GM12873 (cell line): ENCODE data around the gene EIF4G3.

ENCODE experiments used
- CTCF ChIP-seq: IDR thresholded peaks from 2 replicates; pipeline ENCODE4 v1.5.1; 2012; ENCODE audit warnings: low read depth, mild to moderate bottlenecking, moderate library complexity, low read length, control low read depth; ENCODE audit not compliant: insufficient read depth; ENCODE audit errors: missing control alignments

EIF4G3 gene

DNA sequence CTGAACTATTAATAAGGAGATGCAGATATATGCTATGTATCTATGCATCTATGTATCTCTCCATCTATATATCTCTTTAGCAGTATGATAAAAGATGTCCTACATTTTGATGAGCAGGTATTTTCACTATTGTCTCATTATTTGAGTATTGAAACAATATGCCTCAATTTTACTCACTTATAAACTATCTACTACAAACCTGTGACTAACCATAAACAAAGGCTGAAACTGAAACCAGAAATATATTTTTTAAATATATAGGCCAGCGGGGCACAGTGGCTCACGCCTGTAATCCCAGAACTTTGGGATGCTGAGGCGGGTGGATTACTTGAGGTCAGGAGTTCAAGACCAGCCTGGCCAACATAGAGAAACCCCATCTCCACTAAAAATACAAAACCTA is 22.0 kb downstream of the EIF4G3 start:
- TF ChIP-seq CTCF, result no peak

- no peak for TF ChIP-seq CTCF
Measured at GRCh38 chr1:21153388-21153787, 23.3 kb downstream of the EIF4G3 start.

DNA sequence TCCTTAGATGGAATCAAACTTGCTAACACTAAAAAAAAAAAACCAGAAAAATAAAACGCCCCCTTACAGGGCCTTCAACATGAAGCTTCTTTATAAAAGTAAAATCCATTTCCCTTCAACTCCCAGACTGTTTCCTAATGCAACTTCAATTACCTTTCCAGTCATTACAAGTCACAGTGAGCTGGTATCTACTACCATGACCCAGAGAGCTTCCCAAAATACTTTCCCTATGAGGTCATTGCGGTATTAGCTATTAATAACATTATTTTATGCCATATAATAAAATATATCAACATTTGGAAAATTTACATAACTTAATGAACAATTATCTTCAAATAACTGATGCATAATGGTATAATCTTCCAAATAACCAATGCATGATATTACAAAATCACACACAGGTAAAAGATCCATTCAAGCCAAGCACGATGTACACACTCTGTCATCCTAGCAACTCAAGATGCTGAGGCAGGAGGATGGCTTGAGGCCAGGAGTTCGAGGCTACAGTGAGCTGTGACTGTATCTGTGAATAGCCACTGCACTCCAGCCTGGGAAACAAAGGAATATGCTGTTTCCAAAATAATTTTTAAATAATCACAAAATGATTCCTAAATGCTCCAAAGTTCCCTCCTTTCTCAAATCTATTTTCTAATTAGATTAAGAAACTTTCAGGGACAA is 24.1 kb downstream of the EIF4G3 start:
- TF ChIP-seq CTCF, result no peak

GRCh38 chr1:21149855-21150432 is 26.8 kb downstream of the EIF4G3 start:
- TF ChIP-seq CTCF, result no peak

DNA sequence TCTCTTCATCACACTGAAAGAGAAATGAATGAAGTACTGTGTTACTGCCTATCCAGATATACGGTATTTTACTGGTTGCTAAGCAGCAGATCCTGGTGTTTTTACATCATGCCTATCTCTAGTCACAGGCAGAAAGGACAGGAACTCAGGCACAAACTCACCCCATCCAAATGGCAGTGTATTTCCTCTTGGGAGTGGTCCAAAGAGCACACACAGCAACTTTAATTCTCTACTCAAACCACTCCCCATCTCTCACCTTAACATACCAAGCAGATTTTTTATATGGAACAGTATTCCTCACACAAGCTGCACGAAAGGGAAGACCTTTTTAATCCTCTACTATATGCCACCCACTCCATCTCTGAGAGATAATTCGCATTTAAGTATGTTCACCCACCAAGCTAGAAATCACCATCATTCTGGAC is 27.3 kb downstream of the EIF4G3 start:
- TF ChIP-seq CTCF, result no peak

- no peak for TF ChIP-seq CTCF
Measured at GRCh38 chr1:21143752-21144151, 32.9 kb downstream of the EIF4G3 start.

DNA sequence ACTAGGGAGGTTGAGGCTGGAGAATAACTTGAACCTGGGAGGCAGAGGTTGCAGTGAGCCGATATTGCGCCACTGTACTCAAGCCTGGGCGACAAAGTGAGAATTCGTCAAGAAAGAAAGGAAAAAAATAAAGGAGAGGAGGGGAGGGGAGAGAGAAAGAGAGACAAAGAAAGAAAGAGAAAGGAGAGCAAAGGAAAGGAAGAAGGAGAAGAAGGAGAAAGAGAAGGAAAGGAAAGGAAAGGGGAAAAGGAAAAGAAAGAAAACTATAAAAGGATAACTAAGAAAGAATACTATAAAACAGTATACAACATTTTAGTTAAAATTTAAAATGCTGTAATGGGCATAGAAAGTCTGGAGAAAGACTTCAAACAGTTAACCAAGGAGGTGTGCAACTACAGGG is 33.6 kb downstream of the EIF4G3 start:
- TF ChIP-seq CTCF, result no peak
